ENCODE data around the gene CYP27B1. TPM values are rescaled to one million over a fixed set of nuclear protein-coding genes. Genes with fewer than 3 reads are reported as not detected.

Gene CYP27B1
- total RNA-seq, 2 donors from 2014 or later: 0.14 to 0.91 TPM

- peaks cover 8% of the 10 kb centered on the region for H3K4me1 ChIP-seq (replicated peaks)
- H3K9me3 ChIP-seq: no peaks in the 10 kb centered on the region
- H3K4me3 ChIP-seq: no peak overlapping the region
- no peaks in the 10 kb centered on the region for H3K36me3 ChIP-seq
- no peak for TF ChIP-seq POLR2A (IDR thresholded peaks at IDR 0.05)
- no peak for TF ChIP-seq POLR2AphosphoS5 (IDR thresholded peaks at IDR 0.05)
- TF ChIP-seq CTCF (IDR thresholded peaks at IDR 0.05): no peak
- 79% methylated on average over 19 of the region's 19 CpGs for WGBS
- H3K27ac ChIP-seq: no peak overlapping the region
- no peaks in the 10 kb centered on the region for H3K27me3 ChIP-seq (replicated peaks; ENCODE audit: insufficient read depth)
- DNase-seq (ENCODE audit: low spot score): no peak
- intact Hi-C loops (cut with DNase I): no loop called here
Measured at GRCh38 chr12:57731411-57732080, 35.3 kb downstream of the CYP27B1 start.

DNA sequence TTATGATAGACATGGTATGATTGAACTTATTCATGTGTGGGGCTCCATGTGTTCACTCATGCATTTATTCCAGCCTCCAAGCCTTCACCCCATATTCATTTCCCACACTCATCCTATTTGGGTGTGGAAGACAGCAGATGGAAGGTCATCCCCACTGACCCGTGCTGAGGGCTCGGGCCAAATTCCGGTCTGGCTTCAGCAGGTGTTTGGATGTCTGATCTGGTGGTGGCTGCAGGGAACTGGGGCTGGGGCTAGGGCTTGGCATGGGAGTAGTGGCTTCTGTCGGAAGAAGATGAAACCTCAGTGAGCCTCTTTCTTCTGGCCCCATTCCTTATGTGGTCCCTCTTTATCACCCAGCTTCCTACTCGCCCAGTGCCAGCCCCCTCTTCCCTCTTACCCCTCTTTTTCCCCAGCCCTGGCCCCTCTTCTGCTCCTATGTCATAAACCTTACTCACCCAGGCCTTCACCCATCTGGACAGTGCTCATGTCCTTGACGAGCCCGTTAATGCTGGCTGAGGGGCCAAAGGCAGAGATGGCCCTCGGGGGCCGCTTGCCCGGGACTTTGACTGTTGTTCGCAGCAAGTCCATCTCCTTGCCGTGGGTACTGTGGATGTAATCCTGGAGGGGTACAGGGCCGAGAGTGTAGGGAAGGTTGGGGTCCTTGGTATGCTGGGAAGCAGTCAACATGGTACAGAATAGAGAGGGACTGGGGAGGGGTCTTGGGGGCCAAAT is 36.4 kb downstream of the CYP27B1 start:
- no peaks in the 10 kb centered on the region for H3K27me3 ChIP-seq (replicated peaks; ENCODE audit: insufficient read depth)
- intact Hi-C loops (cut with DNase I): no loop called here

GRCh38 chr12:57729321-57729844 is 37.5 kb downstream of the CYP27B1 start:
- H3K4me3 ChIP-seq: no peak overlapping the region
- H3K9me3 ChIP-seq: no peaks in the 10 kb centered on the region
- 43% methylated on average over 5 of the region's 5 CpGs for WGBS
- no peaks in the 10 kb centered on the region for H3K4me1 ChIP-seq (replicated peaks)
- TF ChIP-seq POLR2A (IDR thresholded peaks at IDR 0.05): no peak
- TF ChIP-seq CTCF (IDR thresholded peaks at IDR 0.05): no peak
- no peak for TF ChIP-seq POLR2AphosphoS5 (IDR thresholded peaks at IDR 0.05)
- intact Hi-C loops (cut with DNase I): no loop called here
- no peaks in the 10 kb centered on the region for H3K27me3 ChIP-seq (replicated peaks; ENCODE audit: insufficient read depth)
- no peaks in the 10 kb centered on the region for H3K36me3 ChIP-seq
- no peak for DNase-seq (ENCODE audit: low spot score)
- no peak overlapping the region for H3K27ac ChIP-seq

More for the DNA sequence above, 36.4 kb downstream of the CYP27B1 start:
- Histone ChIP-seq H3K4me1 (replicated peaks) (no peaks in the 10 kb centered on the region), H3K27ac (no peak overlapping the region), H3K36me3 (no peaks in the 10 kb centered on the region), H3K9me3 (no peaks in the 10 kb centered on the region), H3K4me3 (no peak overlapping the region)
- TF ChIP-seq POLR2AphosphoS5 (IDR thresholded peaks at IDR 0.05): no peak
- no peak for TF ChIP-seq CTCF (IDR thresholded peaks at IDR 0.05)
- TF ChIP-seq POLR2A (IDR thresholded peaks at IDR 0.05): no peak
- whole genome bisulfite sequencing: 75% methylated on average over 13 of the region's 13 CpGs
- DNase-seq (ENCODE audit: low spot score): no peak

GRCh38 chr12:57727758-57728395 is 39.0 kb downstream of the CYP27B1 start:
- Histone ChIP-seq H3K27me3 (replicated peaks; ENCODE audit: insufficient read depth) (no peaks in the 10 kb centered on the region), H3K27ac (no peak overlapping the region), H3K36me3 (no peaks in the 10 kb centered on the region), H3K4me1 (replicated peaks) (no peaks in the 10 kb centered on the region), H3K4me3 (no peak overlapping the region), H3K9me3 (no peaks in the 10 kb centered on the region)
- intact Hi-C loops (cut with DNase I): no loop called here
- 49% methylated on average over 21 of the region's 21 CpGs for WGBS
- TF ChIP-seq POLR2AphosphoS5 (IDR thresholded peaks at IDR 0.05) (no peak), CTCF (IDR thresholded peaks at IDR 0.05) (no peak), POLR2A (IDR thresholded peaks at IDR 0.05) (no peak)
- no peak for DNase-seq (ENCODE audit: low spot score)
